IMR-90 (cell line): ENCODE measurements around the gene SMYD2. TPM values are rescaled to one million over a fixed set of nuclear protein-coding genes. Genes with fewer than 3 reads are reported as not detected.

Source experiments
- ATAC-seq: fragments of 200-7000 bp; cut with Tn5 transposase; 2 replicates; pipeline ENCODE4 v1.9.1; 2020; ENCODE audit warnings: low read depth, mild to moderate bottlenecking, moderate library complexity
- BruUV-seq: library from RNA; stranded (reverse); fragments of 400-500 nt; replicated peaks from 2 replicates; lab custom pipeline; 2021; lab: Mats Ljungman, UMichigan
- CTCF ChIA-PET: fragments of 300-600 bp; formaldehyde crosslinking; extraction: SDS; loops from one replicate; lab custom pipeline; 2021; ENCODE audit warnings: antibody characterized with exemption; lab: Yijun Ruan, JAX
- POLR2A ChIA-PET: fragments of 300-600 bp; sonication (Branson Sonifier 250); formaldehyde crosslinking; loops from one replicate; lab custom pipeline; 2022; ENCODE audit warnings: antibody characterized with exemption; ENCODE audit not compliant: unreplicated experiment; lab: Charles Lee
- DNase-seq: peaks from one replicate; pipeline ENCODE4 v3.0.0; 2013
- H2AFZ ChIP-seq: replicated peaks from 2 replicates; pipeline ENCODE3; 2013; ENCODE audit warnings: low read length, mild to moderate bottlenecking; ENCODE audit not compliant: poor library complexity
- H2AK5ac ChIP-seq: 2 replicates; pipeline ENCODE4 v1.6.1; 2013; ENCODE audit warnings: low read depth, low read length, inconsistent platforms
- H2AK9ac ChIP-seq: replicated peaks from 2 replicates; pipeline ENCODE3; 2013; ENCODE audit warnings: mild to moderate bottlenecking, low read depth, low read length, moderate library complexity; ENCODE audit not compliant: poor library complexity
- H2BK120ac ChIP-seq: 2 replicates; pipeline ENCODE4 v1.6.1; 2013; ENCODE audit warnings: low read depth, low read length, inconsistent platforms
- H2BK15ac ChIP-seq: 3 replicates; pipeline ENCODE4 v1.6.1; 2013; ENCODE audit warnings: low read depth, low read length, inconsistent platforms
- H2BK20ac ChIP-seq: 2 replicates; pipeline ENCODE4 v1.6.1; 2013; ENCODE audit warnings: low read depth, mild to moderate bottlenecking, inconsistent platforms, low read length, moderate library complexity
- H2BK5ac ChIP-seq: 2 replicates; pipeline ENCODE4 v1.6.1; 2013; ENCODE audit warnings: mild to moderate bottlenecking, low read depth, low read length, inconsistent platforms; ENCODE audit not compliant: poor library complexity, severe bottlenecking
- H3K14ac ChIP-seq: replicated peaks from 2 replicates; pipeline ENCODE4 v1.6.1; 2013; ENCODE audit warnings: low read depth, low read length, inconsistent platforms
- H3K18ac ChIP-seq: 2 replicates; pipeline ENCODE4 v1.6.1; 2013; ENCODE audit warnings: low read depth, low read length, control low read depth
- H3K23ac ChIP-seq: 2 replicates; pipeline ENCODE4 v1.6.1; 2013; ENCODE audit warnings: low read depth, low read length, inconsistent platforms
- H3K27ac ChIP-seq: 2 replicates; pipeline ENCODE4 v1.5.1; 2013; ENCODE audit warnings: mild to moderate bottlenecking, control low read depth, low read length; ENCODE audit not compliant: insufficient read depth
- H3K27me3 ChIP-seq: 2 replicates; pipeline ENCODE4 v1.6.1; 2013; ENCODE audit warnings: low read length; ENCODE audit not compliant: control insufficient read depth, insufficient read depth
- H3K36me3 ChIP-seq: 2 replicates; pipeline ENCODE4 v1.6.1; 2013; ENCODE audit warnings: low read length, mixed read lengths; ENCODE audit not compliant: control insufficient read depth, insufficient read depth
- H3K4ac ChIP-seq: 2 replicates; pipeline ENCODE4 v1.6.1; 2013; ENCODE audit warnings: low read depth, low read length, inconsistent platforms
- H3K4me1 ChIP-seq: 2 replicates; pipeline ENCODE4 v1.6.1; 2013; ENCODE audit warnings: low read length, mixed read lengths; ENCODE audit not compliant: control insufficient read depth, insufficient read depth
- H3K4me2 ChIP-seq: 2 replicates; pipeline ENCODE4 v1.6.1; 2013; ENCODE audit warnings: low read depth, mild to moderate bottlenecking, control low read depth, low read length, moderate library complexity
- H3K4me3 ChIP-seq: 2 replicates; pipeline ENCODE4 v1.5.1; 2013; ENCODE audit warnings: low read depth, mild to moderate bottlenecking, control low read depth, low read length, moderate library complexity; ENCODE audit not compliant: insufficient read depth
- H3K56ac ChIP-seq: 2 replicates; pipeline ENCODE4 v1.6.1; 2013; ENCODE audit warnings: low read length, inconsistent platforms; ENCODE audit not compliant: insufficient read depth; ENCODE audit errors: extremely low read depth
- H3K79me1 ChIP-seq, 2 experiments: 2 replicates each; pipeline ENCODE4 v1.6.1; 2013; ENCODE audit warnings: low read length in 2 of 2, inconsistent platforms in 1 of 2, low read depth in 1 of 2
- H3K9ac ChIP-seq: 2 replicates; pipeline ENCODE4 v1.6.1; 2013; ENCODE audit warnings: low read depth, low read length, control low read depth
- H3K9me1 ChIP-seq: 2 replicates; pipeline ENCODE4 v1.6.1; 2013; ENCODE audit warnings: low read length, inconsistent platforms; ENCODE audit not compliant: insufficient read depth
- H3K9me3 ChIP-seq: 2 replicates; pipeline ENCODE4 v1.6.1; 2013; ENCODE audit warnings: low read length; ENCODE audit not compliant: control insufficient read depth, insufficient read depth
- H4K20me1 ChIP-seq: 2 replicates; pipeline ENCODE4 v1.6.1; 2013; ENCODE audit warnings: low read length, inconsistent platforms; ENCODE audit not compliant: insufficient read depth
- H4K5ac ChIP-seq: 2 replicates; pipeline ENCODE4 v1.6.1; 2013; ENCODE audit warnings: mild to moderate bottlenecking, low read depth, low read length, control low read depth
- H4K8ac ChIP-seq, 2 experiments: 2 replicates each; pipeline ENCODE4 v1.6.1; 2013; ENCODE audit warnings: low read depth in 2 of 2, low read length in 2 of 2, control low read depth in 1 of 2, inconsistent platforms in 1 of 2
- H4K91ac ChIP-seq: 2 replicates; pipeline ENCODE4 v1.6.1; 2013; ENCODE audit warnings: low read depth, low read length, inconsistent platforms; ENCODE audit not compliant: insufficient read depth
- BHLHE40 ChIP-seq: fragments of 150-350 bp; IDR thresholded peaks from 2 replicates; pipeline ENCODE4 v1.6.1; 2016; ENCODE audit warnings: mild to moderate bottlenecking, low read depth, low read length
- CEBPB ChIP-seq: IDR thresholded peaks from 2 replicates; pipeline ENCODE4 v1.6.1; 2012; ENCODE audit warnings: low read depth, low read length, improper control_type of control experiment
- CHD1 ChIP-seq: IDR thresholded peaks from 2 replicates; pipeline ENCODE4 v1.6.1; 2012; ENCODE audit warnings: low read depth, low read length, improper control_type of control experiment
- FOS ChIP-seq: fragments of 150-350 bp; IDR thresholded peaks from 2 replicates; pipeline ENCODE4 v1.6.1; 2016; ENCODE audit warnings: low read depth, low read length
- MAFK ChIP-seq: IDR thresholded peaks from 2 replicates; pipeline ENCODE4 v1.6.1; 2012; ENCODE audit warnings: low read depth, low read length, improper control_type of control experiment
- MAZ ChIP-seq: IDR thresholded peaks from 2 replicates; pipeline ENCODE4 v1.6.1; 2012; ENCODE audit warnings: low read depth, mild to moderate bottlenecking, low read length, improper control_type of control experiment, moderate library complexity, borderline replicate concordance
- MXI1 ChIP-seq: IDR thresholded peaks from 2 replicates; pipeline ENCODE4 v1.6.1; 2012; ENCODE audit warnings: low read depth, mild to moderate bottlenecking, low read length, moderate library complexity, borderline replicate concordance
- NFE2L2 ChIP-seq: fragments of 150-350 bp; IDR thresholded peaks from 2 replicates; pipeline ENCODE4 v1.6.1; 2016; ENCODE audit warnings: low read depth, mild to moderate bottlenecking, low read length
- POLR2A ChIP-seq: IDR thresholded peaks from 2 replicates; pipeline ENCODE4 v1.6.1; 2012; ENCODE audit warnings: mild to moderate bottlenecking, low read depth, low read length
- RAD21 ChIP-seq: IDR thresholded peaks from 2 replicates; pipeline ENCODE4 v1.6.1; 2012; ENCODE audit warnings: low read length, improper control_type of control experiment
- RCOR1 ChIP-seq: IDR thresholded peaks from 2 replicates; pipeline ENCODE4 v1.6.1; 2012; ENCODE audit warnings: mild to moderate bottlenecking, low read length, improper control_type of control experiment; ENCODE audit not compliant: insufficient replicate concordance
- RFX5 ChIP-seq: IDR thresholded peaks from 2 replicates; pipeline ENCODE4 v1.8.0; 2012; ENCODE audit warnings: low read depth, mild to moderate bottlenecking, low read length, moderate library complexity
- SMC3 ChIP-seq: fragments of 150-350 bp; IDR thresholded peaks from 2 replicates; pipeline ENCODE4 v1.6.1; 2016; ENCODE audit warnings: low read depth, mild to moderate bottlenecking, antibody characterized with exemption, low read length, moderate library complexity
- USF2 ChIP-seq: fragments of 150-350 bp; IDR thresholded peaks from 2 replicates; pipeline ENCODE4 v1.6.1; 2017; ENCODE audit warnings: mild to moderate bottlenecking, antibody characterized with exemption, low read length, low read depth
- WGBS, 2 experiments: methylation state at CpG; one replicate each; pipeline versions ENCODE4 v1.1.5 to v1.1.7; 2013; ENCODE audit warnings: missing lambda C conversion rate in 2 of 2; ENCODE audit not compliant: insufficient read length in 1 of 2; ENCODE audit errors: extremely low coverage in 2 of 2; 5-methylcytosine and 5-hydroxymethylcytosine counted together
- dilution Hi-C: fragments of 300-500 bp; cut with HindIII; formaldehyde crosslinking; loops from one replicate; pipeline ENCODE4 v1.14.3; 2018; ENCODE audit warnings: low sequenced_read_pairs; ENCODE audit not compliant: unreplicated experiment
- in situ Hi-C: fragments of 300-500 bp; cut with MboI; formaldehyde crosslinking; loops from 3 replicates; pipeline ENCODE4 v1.14.3; 2019; ENCODE audit warnings: low sequenced_read_pairs, inconsistent platforms, mixed read lengths
- intact Hi-C: fragments of 100-400 bp; cut with micrococcal nuclease; formaldehyde crosslinking; loops from 2 replicates; pipeline ENCODE4 v1.10.0; 2022
- polyA plus RNA-seq, 3 experiments: library from polyadenylated mRNA; depleted of rRNA; stranded (reverse); fragments of >200 nt; gene quantifications; 2 replicates each; pipeline ENCODE4 v1.2.3, GENCODE V29; 2012; ENCODE audit warnings: low replicate concordance in 1 of 3
- total RNA-seq: library from RNA; depleted of rRNA; stranded (reverse); fragments of >200 nt; gene quantifications from 2 replicates; pipeline ENCODE4 v1.2.3, GENCODE V29; 2012
- TF ChIP-seq, protein P1 (sequence below): fragments of 150-350 bp; IDR thresholded peaks from 2 replicates; pipeline ENCODE4 v1.6.1; 2016; ENCODE audit warnings: low read depth, mild to moderate bottlenecking, low read length, moderate library complexity, borderline replicate concordance
- TF ChIP-seq, protein P2 (sequence below): conservative IDR thresholded peaks from 2 replicates; pipeline ENCODE4 v1.5.1; 2012; ENCODE audit warnings: mild to moderate bottlenecking, low read depth, low read length, improper control_type of control experiment

The SMYD2 gene
- total and polyA plus RNA-seq, 2 of the 4 experiments (the other 2 are of a cell fraction): 32.7 to 61.7 TPM

GRCh38 chr1:214264976-214265375 lies 16.0 kb upstream of the SMYD2 start:
- no peak overlapping the region for H3K4ac ChIP-seq
- H3K27ac ChIP-seq: no peak overlapping the region
- no peaks in the 10 kb centered on the region for H3K79me1 ChIP-seq
- in situ Hi-C loops (no loop called here), intact Hi-C loops (no loop called here), dilution Hi-C loops (no loop called here)
- no peak overlapping the region for H2BK15ac ChIP-seq
- BruUV-seq: no TSS peak
- H2AK5ac ChIP-seq: no peak overlapping the region
- H3K36me3 ChIP-seq: no peaks in the 10 kb centered on the region
- no peaks in the 10 kb centered on the region; the same call in 1 of the 2 replicates for H3K4me1 ChIP-seq
- no peak overlapping the region for H3K23ac ChIP-seq
- H3K56ac ChIP-seq: no peak overlapping the region
- no CpG with 5 or more reads among the region's 3 CpGs for WGBS, 2 experiments
- H3K9me3 ChIP-seq: no peaks in the 10 kb centered on the region
- DNase-seq: no peak
- no peaks in the 10 kb centered on the region for H4K20me1 ChIP-seq
- ChIA-PET CTCF (no interaction called here), POLR2A (no interaction called here)
- peaks cover 14% of the 10 kb centered on the region for H3K27me3 ChIP-seq
- no peak overlapping the region for H4K91ac ChIP-seq
- no peak overlapping the region for H4K5ac ChIP-seq
- H3K14ac ChIP-seq: no peak overlapping the region
- no peak overlapping the region for H2AFZ ChIP-seq
- no peak overlapping the region for H2AK9ac ChIP-seq
- H3K9me1 ChIP-seq: no peaks in the 10 kb centered on the region
- no peak overlapping the region for H3K4me2 ChIP-seq
- H2BK5ac ChIP-seq: no peak overlapping the region
- H2BK20ac ChIP-seq: no peak overlapping the region
- no peak overlapping the region for H3K18ac ChIP-seq
- no peak overlapping the region for H3K4me3 ChIP-seq
- no peak for ATAC-seq
- no peak for TF ChIP-seq MAZ
- no peak for TF ChIP-seq POLR2A
- TF ChIP-seq SMC3: no peak
- TF ChIP-seq RCOR1: no peak
- TF ChIP-seq, protein P1, sequence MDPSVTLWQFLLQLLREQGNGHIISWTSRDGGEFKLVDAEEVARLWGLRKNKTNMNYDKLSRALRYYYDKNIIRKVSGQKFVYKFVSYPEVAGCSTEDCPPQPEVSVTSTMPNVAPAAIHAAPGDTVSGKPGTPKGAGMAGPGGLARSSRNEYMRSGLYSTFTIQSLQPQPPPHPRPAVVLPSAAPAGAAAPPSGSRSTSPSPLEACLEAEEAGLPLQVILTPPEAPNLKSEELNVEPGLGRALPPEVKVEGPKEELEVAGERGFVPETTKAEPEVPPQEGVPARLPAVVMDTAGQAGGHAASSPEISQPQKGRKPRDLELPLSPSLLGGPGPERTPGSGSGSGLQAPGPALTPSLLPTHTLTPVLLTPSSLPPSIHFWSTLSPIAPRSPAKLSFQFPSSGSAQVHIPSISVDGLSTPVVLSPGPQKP: no peak
- no peak for TF ChIP-seq MXI1
- TF ChIP-seq NFE2L2: no peak
- TF ChIP-seq RAD21: no peak
- TF ChIP-seq BHLHE40: no peak
- TF ChIP-seq USF2: no peak
- no peak for TF ChIP-seq CHD1
- TF ChIP-seq, protein P2, sequence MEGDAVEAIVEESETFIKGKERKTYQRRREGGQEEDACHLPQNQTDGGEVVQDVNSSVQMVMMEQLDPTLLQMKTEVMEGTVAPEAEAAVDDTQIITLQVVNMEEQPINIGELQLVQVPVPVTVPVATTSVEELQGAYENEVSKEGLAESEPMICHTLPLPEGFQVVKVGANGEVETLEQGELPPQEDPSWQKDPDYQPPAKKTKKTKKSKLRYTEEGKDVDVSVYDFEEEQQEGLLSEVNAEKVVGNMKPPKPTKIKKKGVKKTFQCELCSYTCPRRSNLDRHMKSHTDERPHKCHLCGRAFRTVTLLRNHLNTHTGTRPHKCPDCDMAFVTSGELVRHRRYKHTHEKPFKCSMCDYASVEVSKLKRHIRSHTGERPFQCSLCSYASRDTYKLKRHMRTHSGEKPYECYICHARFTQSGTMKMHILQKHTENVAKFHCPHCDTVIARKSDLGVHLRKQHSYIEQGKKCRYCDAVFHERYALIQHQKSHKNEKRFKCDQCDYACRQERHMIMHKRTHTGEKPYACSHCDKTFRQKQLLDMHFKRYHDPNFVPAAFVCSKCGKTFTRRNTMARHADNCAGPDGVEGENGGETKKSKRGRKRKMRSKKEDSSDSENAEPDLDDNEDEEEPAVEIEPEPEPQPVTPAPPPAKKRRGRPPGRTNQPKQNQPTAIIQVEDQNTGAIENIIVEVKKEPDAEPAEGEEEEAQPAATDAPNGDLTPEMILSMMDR: no peak
- TF ChIP-seq RFX5: no peak
- TF ChIP-seq FOS: no peak
- no peak for TF ChIP-seq MAFK
- no peak for TF ChIP-seq CEBPB
- no peak overlapping the region for H3K9ac ChIP-seq
- H4K8ac ChIP-seq: no peak overlapping the region
- no peak overlapping the region for H2BK120ac ChIP-seq
